AG04450 (cell line): ENCODE data around the gene LHFPL3. TPM values are rescaled to one million over a fixed set of nuclear protein-coding genes. Genes with fewer than 3 reads are reported as not detected.
"Not testable (repeated sequence)": the region's sequence is repeated elsewhere in the genome, so short reads cannot be mapped to it uniquely, and the experiment has no call there.

Experiments used
- CTCF ChIA-PET: fragments of 300-600, 350-600 bp; formaldehyde crosslinking; extraction: SDS; loops from one replicate; lab custom pipeline; 2022; ENCODE audit warnings: antibody characterized with exemption, inconsistent platforms; lab: Charles Lee
- POLR2A ChIA-PET: fragments of 350-600 bp; formaldehyde crosslinking; extraction: SDS; loops from one replicate; lab custom pipeline; 2021; ENCODE audit warnings: antibody characterized with exemption, inconsistent platforms; lab: Yijun Ruan, JAX
- DNase-seq: peaks from one replicate; pipeline ENCODE4 v3.0.0-alpha.2; 2011; ENCODE audit warnings: low read depth, low spot score
- H3K27ac ChIP-seq: one replicate; pipeline ENCODE4 v1.5.1; 2012; ENCODE audit warnings: low read depth, low read length, control low read depth
- H3K27me3 ChIP-seq: one replicate; pipeline ENCODE4 v1.6.0; 2012; ENCODE audit warnings: low read length; ENCODE audit not compliant: control insufficient read depth, insufficient read depth
- H3K4me3 ChIP-seq: 2 replicates; pipeline ENCODE4 v1.5.1; 2011; ENCODE audit warnings: mild to moderate bottlenecking, low read depth, low read length, control low read depth
- H3K9me3 ChIP-seq: 2 replicates; pipeline ENCODE4 v1.5.1; 2012; ENCODE audit warnings: low read length; ENCODE audit not compliant: control insufficient read depth, insufficient read depth
- polyA plus RNA-seq: library from polyadenylated mRNA; depleted of rRNA; stranded (reverse); fragments of >200 nt; gene quantifications from 2 replicates; pipeline ENCODE4 v1.2.3, GENCODE V29; 2011
- TF ChIP-seq, protein P1 (sequence below): IDR thresholded peaks from 2 replicates; pipeline ENCODE4 v1.5.1; 2011; ENCODE audit warnings: low read depth, low read length, control low read depth, inconsistent platforms

The LHFPL3 gene
- polyA plus RNA-seq, 1 experiment, result not detected

GRCh38 chr7:104679085-104679484, 350.7 kb downstream of the LHFPL3 start:
- H3K27me3 ChIP-seq, result no peaks in the 10 kb centered on the region
- no peak overlapping the region for H3K27ac ChIP-seq
- H3K9me3 ChIP-seq, result no peaks in the 10 kb centered on the region
- no peak for DNase-seq
- TF ChIP-seq, protein P1, sequence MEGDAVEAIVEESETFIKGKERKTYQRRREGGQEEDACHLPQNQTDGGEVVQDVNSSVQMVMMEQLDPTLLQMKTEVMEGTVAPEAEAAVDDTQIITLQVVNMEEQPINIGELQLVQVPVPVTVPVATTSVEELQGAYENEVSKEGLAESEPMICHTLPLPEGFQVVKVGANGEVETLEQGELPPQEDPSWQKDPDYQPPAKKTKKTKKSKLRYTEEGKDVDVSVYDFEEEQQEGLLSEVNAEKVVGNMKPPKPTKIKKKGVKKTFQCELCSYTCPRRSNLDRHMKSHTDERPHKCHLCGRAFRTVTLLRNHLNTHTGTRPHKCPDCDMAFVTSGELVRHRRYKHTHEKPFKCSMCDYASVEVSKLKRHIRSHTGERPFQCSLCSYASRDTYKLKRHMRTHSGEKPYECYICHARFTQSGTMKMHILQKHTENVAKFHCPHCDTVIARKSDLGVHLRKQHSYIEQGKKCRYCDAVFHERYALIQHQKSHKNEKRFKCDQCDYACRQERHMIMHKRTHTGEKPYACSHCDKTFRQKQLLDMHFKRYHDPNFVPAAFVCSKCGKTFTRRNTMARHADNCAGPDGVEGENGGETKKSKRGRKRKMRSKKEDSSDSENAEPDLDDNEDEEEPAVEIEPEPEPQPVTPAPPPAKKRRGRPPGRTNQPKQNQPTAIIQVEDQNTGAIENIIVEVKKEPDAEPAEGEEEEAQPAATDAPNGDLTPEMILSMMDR, result no peak
- CTCF ChIA-PET, result no interaction called here
- H3K4me3 ChIP-seq, result no peak overlapping the region
- POLR2A ChIA-PET, result no interaction called here

DNA sequence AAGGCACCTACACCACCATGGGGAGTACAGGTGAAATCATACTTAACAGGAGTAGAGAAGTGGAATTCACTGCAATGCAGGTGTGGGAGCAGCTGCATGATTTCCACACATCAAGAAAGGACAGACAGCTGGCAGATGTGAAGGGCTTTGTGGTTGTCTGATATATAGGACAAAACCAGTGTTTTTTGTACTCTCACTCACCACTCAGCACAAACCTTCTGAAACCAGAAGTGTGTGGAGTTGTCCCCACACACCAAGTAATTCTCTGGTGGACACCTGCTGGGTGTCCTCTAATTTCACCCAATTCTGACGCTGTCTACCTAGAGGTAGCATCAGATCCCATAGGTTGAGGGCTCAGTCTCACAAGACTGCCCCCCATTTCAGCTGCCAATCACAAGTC, 357.9 kb downstream of the LHFPL3 start:
- ChIA-PET POLR2A (no interaction called here), CTCF (no interaction called here)
- TF ChIP-seq, protein P1, result no peak
- Histone ChIP-seq H3K4me3 (no peak overlapping the region), H3K9me3 (no peaks in the 10 kb centered on the region), H3K27ac (no peak overlapping the region), H3K27me3 (no peaks in the 10 kb centered on the region)
- no peak for DNase-seq

DNA sequence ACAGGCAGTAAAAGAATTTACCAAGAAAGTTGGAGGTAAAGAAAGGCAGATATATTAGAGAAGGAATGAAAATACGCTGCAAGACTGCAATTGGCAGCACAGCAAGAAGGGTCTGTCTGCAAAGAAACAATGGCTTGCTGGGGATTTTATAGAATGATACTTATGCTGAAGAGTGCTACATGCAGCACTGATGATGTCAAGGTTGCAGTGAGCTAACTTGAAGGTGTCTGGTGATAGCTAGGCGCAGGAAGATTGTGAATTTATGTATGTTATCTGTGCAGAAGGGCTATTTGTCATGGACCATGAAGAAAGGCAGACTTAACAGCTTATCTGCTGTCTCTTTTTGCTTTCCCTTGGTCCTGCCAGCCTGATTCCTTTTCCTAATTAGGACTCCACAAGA, 366.3 kb downstream of the LHFPL3 start:
- ChIA-PET POLR2A (no interaction called here), CTCF (no interaction called here)
- no peak for DNase-seq
- no peak overlapping the region for H3K4me3 ChIP-seq
- H3K27me3 ChIP-seq, result no peaks in the 10 kb centered on the region
- no peak overlapping the region for H3K27ac ChIP-seq
- TF ChIP-seq, protein P1, result no peak
- H3K9me3 ChIP-seq, result no peaks in the 10 kb centered on the region

GRCh38 chr7:104695563-104695962, 367.2 kb downstream of the LHFPL3 start:
- no peak for DNase-seq
- TF ChIP-seq, protein P1, result no peak
- H3K4me3 ChIP-seq, result no peak overlapping the region
- no peak overlapping the region for H3K27ac ChIP-seq
- ChIA-PET POLR2A (no interaction called here), CTCF (no interaction called here)
- no peaks in the 10 kb centered on the region for H3K27me3 ChIP-seq
- no peaks in the 10 kb centered on the region for H3K9me3 ChIP-seq

DNA sequence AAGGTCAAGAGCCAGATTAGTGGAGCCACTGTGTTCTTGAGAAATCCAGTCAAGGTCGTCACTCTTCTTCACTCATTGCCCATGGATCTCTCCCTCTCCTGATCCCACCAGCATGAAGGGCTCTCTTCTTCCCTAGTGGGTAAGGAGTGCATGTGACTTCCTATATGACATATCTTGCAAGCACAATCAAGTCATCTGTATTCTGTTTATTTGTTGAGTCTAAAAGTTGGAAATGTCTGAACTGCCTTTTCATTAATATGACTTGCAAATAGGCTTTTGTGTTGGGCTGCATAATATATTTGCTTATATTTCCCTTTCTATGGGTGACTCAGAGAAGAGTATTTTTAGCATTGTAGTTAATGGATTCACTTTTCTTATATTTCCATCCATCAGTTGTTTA, 371.9 kb downstream of the LHFPL3 start:
- ChIA-PET CTCF (no interaction called here), POLR2A (no interaction called here)
- Histone ChIP-seq H3K27me3 (no peaks in the 10 kb centered on the region), H3K27ac (no peak overlapping the region), H3K4me3 (no peak overlapping the region), H3K9me3 (no peaks in the 10 kb centered on the region)
- TF ChIP-seq, protein P1, result no peak
- no peak for DNase-seq

DNA sequence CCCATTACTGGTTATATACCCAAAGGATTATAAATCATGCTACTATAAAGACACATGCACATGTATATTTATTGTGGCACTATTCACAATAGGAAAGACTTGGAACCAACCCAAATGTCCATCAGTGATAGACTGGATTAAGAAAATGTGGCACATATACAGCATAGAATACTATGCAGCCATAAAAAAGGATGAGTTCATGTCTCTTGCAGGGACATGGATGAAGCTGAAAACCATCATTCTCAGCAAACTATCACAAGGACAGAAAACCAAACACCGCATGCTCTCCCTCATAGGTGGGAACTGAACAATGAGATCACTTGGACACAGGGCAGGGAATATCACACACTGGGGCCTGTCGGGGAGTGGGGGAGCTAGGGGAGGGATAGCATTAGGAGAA, 392.6 kb downstream of the LHFPL3 start:
- H3K27me3 ChIP-seq, H3K27ac ChIP-seq, DNase-seq, H3K9me3 ChIP-seq, POLR2A ChIA-PET, H3K4me3 ChIP-seq, CTCF ChIA-PET: not testable (repeated sequence)
